SK-N-SH treated with all-trans-retinoic acid at 6 μM for 48 hours (cell line): ENCODE measurements around the gene ARPC2.

Source experiments
- ARNTL ChIP-seq: fragments of 450-650 bp; formaldehyde crosslinking; IDR thresholded peaks from 2 replicates; pipeline ENCODE4 v1.5.0; 2020; ENCODE audit warnings: low read depth, mild to moderate bottlenecking, moderate library complexity, borderline replicate concordance
- CSDC2 ChIP-seq: fragments of 250-450 bp; sonication (Bioruptor Pico); IDR thresholded peaks from 2 replicates; pipeline ENCODE4 v1.5.0; 2020; ENCODE audit warnings: mild to moderate bottlenecking, moderate library complexity
- ESRRG ChIP-seq: fragments of 250-450 bp; sonication (Bioruptor Pico); IDR thresholded peaks from 2 replicates; pipeline ENCODE4 v1.6.1; 2021; ENCODE audit warnings: mild to moderate bottlenecking
- ISL1 ChIP-seq: fragments of 250-450 bp; sonication (Bioruptor Pico); IDR thresholded peaks from 2 replicates; pipeline ENCODE4 v2.1.2; 2022; ENCODE audit warnings: mild to moderate bottlenecking, moderate library complexity
- SNAI2 ChIP-seq: fragments of 250-450 bp; sonication (Bioruptor Pico); IDR thresholded peaks from 2 replicates; pipeline ENCODE4 v1.5.0; 2020; ENCODE audit warnings: mild to moderate bottlenecking, moderate library complexity
- TCF4 ChIP-seq: fragments of 250-450 bp; sonication (Bioruptor Pico); IDR thresholded peaks from 2 replicates; pipeline ENCODE4 v1.8.0; 2021; ENCODE audit warnings: mild to moderate bottlenecking, moderate library complexity, borderline replicate concordance
- ZC3H10 ChIP-seq: fragments of 250-450 bp; sonication (Bioruptor Pico); IDR thresholded peaks from 2 replicates; pipeline ENCODE4 v1.5.1; 2021; ENCODE audit warnings: mild to moderate bottlenecking, moderate library complexity
- ZFP3 ChIP-seq: fragments of 250-450 bp; sonication (Bioruptor Pico); IDR thresholded peaks from 2 replicates; pipeline ENCODE4 v1.5.0; 2020; ENCODE audit warnings: mild to moderate bottlenecking, moderate library complexity
- ZFP30 ChIP-seq: fragments of 450-650 bp; formaldehyde crosslinking; IDR thresholded peaks from 2 replicates; pipeline ENCODE4 v1.5.0; 2022; ENCODE audit warnings: mild to moderate bottlenecking, moderate library complexity
- ZNF565 ChIP-seq: fragments of 450-650 bp; formaldehyde crosslinking; conservative IDR thresholded peaks from 2 replicates; pipeline ENCODE4 v1.5.0; 2020; ENCODE audit warnings: low read depth, mild to moderate bottlenecking, moderate library complexity
- TF ChIP-seq, protein P1 (sequence below): fragments of 250-450 bp; sonication (Bioruptor Pico); IDR thresholded peaks from 2 replicates; pipeline ENCODE4 v1.5.1; 2021; ENCODE audit warnings: mild to moderate bottlenecking, moderate library complexity
- TF ChIP-seq, protein P2 (sequence below): fragments of 250-450 bp; sonication (Bioruptor Pico); IDR thresholded peaks from 2 replicates; pipeline ENCODE4 v1.8.0; 2021; ENCODE audit warnings: low read depth, mild to moderate bottlenecking, moderate library complexity, borderline replicate concordance
- TF ChIP-seq, protein P3 (sequence below): fragments of 250-450 bp; sonication (Bioruptor Pico); IDR thresholded peaks from 2 replicates; pipeline ENCODE4 v1.5.0; 2020; ENCODE audit warnings: mild to moderate bottlenecking, moderate library complexity
- TF ChIP-seq, protein P4 (sequence below): fragments of 250-450 bp; sonication (Bioruptor Pico); IDR thresholded peaks from 2 replicates; pipeline ENCODE4 v1.8.0; 2020; ENCODE audit warnings: mild to moderate bottlenecking, moderate library complexity, borderline replicate concordance

DNA sequence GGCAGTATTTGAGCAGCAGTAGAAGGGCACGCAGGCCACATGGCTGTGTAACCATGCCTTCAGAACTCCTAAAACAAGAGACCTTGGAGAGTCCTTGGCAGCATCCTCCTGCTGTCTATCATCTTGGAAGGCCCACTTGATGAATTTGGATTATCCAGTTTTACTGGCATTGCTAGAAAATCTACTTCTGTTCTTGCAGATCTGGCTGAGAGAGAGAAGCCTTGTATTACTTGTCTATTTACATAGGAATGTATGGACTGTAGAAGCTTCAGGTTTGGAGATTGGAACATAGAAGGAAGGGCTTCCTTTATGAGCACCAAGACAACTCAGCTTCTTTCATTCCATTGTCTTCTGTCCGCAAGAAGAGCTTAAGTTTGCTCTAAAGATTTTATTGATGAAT, 27.7 kb downstream of the ARPC2 start:
- TF ChIP-seq ISL1 (CRISPR knock-in tag): no peak
- TF ChIP-seq TCF4 (CRISPR knock-in tag): no peak
- no peak for TF ChIP-seq ARNTL (CRISPR knock-in tag)
- TF ChIP-seq ZFP30 (CRISPR knock-in tag): no peak
- no peak for TF ChIP-seq ZFP3 (CRISPR knock-in tag)
- TF ChIP-seq, protein P1, sequence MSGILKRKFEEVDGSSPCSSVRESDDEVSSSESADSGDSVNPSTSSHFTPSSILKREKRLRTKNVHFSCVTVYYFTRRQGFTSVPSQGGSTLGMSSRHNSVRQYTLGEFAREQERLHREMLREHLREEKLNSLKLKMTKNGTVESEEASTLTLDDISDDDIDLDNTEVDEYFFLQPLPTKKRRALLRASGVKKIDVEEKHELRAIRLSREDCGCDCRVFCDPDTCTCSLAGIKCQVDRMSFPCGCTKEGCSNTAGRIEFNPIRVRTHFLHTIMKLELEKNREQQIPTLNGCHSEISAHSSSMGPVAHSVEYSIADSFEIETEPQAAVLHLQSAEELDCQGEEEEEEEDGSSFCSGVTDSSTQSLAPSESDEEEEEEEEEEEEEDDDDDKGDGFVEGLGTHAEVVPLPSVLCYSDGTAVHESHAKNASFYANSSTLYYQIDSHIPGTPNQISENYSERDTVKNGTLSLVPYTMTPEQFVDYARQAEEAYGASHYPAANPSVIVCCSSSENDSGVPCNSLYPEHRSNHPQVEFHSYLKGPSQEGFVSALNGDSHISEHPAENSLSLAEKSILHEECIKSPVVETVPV (CRISPR knock-in tag): no peak
- no peak for TF ChIP-seq ZC3H10 (CRISPR knock-in tag)
- TF ChIP-seq, protein P2, sequence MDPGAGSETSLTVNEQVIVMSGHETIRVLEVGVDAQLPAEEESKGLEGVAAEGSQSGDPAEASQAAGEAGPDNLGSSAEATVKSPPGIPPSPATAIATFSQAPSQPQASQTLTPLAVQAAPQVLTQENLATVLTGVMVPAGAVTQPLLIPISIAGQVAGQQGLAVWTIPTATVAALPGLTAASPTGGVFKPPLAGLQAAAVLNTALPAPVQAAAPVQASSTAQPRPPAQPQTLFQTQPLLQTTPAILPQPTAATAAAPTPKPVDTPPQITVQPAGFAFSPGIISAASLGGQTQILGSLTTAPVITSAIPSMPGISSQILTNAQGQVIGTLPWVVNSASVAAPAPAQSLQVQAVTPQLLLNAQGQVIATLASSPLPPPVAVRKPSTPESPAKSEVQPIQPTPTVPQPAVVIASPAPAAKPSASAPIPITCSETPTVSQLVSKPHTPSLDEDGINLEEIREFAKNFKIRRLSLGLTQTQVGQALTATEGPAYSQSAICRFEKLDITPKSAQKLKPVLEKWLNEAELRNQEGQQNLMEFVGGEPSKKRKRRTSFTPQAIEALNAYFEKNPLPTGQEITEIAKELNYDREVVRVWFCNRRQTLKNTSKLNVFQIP (CRISPR knock-in tag): no peak
- no peak for TF ChIP-seq ZNF565
- TF ChIP-seq SNAI2: no peak
- TF ChIP-seq CSDC2 (CRISPR knock-in tag): no peak
- TF ChIP-seq, protein P3, sequence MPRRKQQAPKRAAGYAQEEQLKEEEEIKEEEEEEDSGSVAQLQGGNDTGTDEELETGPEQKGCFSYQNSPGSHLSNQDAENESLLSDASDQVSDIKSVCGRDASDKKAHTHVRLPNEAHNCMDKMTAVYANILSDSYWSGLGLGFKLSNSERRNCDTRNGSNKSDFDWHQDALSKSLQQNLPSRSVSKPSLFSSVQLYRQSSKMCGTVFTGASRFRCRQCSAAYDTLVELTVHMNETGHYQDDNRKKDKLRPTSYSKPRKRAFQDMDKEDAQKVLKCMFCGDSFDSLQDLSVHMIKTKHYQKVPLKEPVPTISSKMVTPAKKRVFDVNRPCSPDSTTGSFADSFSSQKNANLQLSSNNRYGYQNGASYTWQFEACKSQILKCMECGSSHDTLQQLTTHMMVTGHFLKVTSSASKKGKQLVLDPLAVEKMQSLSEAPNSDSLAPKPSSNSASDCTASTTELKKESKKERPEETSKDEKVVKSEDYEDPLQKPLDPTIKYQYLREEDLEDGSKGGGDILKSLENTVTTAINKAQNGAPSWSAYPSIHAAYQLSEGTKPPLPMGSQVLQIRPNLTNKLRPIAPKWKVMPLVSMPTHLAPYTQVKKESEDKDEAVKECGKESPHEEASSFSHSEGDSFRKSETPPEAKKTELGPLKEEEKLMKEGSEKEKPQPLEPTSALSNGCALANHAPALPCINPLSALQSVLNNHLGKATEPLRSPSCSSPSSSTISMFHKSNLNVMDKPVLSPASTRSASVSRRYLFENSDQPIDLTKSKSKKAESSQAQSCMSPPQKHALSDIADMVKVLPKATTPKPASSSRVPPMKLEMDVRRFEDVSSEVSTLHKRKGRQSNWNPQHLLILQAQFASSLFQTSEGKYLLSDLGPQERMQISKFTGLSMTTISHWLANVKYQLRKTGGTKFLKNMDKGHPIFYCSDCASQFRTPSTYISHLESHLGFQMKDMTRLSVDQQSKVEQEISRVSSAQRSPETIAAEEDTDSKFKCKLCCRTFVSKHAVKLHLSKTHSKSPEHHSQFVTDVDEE (CRISPR knock-in tag): no peak
- TF ChIP-seq, protein P4, sequence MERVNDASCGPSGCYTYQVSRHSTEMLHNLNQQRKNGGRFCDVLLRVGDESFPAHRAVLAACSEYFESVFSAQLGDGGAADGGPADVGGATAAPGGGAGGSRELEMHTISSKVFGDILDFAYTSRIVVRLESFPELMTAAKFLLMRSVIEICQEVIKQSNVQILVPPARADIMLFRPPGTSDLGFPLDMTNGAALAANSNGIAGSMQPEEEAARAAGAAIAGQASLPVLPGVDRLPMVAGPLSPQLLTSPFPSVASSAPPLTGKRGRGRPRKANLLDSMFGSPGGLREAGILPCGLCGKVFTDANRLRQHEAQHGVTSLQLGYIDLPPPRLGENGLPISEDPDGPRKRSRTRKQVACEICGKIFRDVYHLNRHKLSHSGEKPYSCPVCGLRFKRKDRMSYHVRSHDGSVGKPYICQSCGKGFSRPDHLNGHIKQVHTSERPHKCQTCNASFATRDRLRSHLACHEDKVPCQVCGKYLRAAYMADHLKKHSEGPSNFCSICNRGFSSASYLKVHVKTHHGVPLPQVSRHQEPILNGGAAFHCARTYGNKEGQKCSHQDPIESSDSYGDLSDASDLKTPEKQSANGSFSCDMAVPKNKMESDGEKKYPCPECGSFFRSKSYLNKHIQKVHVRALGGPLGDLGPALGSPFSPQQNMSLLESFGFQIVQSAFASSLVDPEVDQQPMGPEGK (CRISPR knock-in tag): no peak
- TF ChIP-seq ESRRG (CRISPR knock-in tag): no peak
